Lower lobe of right lung (tissue), 2 donors: Measurements from ENCODE around the gene CREBBP. TPM values are rescaled to one million over a fixed set of nuclear protein-coding genes. Genes with fewer than 3 reads are reported as not detected.

ENCODE experiments used
- ATAC-seq, 2 donors: fragments of 200-7000 bp; cut with Tn5 transposase; one replicate each; pipeline ENCODE4 v1.9.1; 2020 to 2022; ENCODE audit warnings: mild to moderate bottlenecking in 2 of 2, moderate library complexity in 2 of 2
- DNase-seq: peaks from one replicate; pipeline ENCODE4 v3.0.0-alpha.2; 2020
- H3K27ac ChIP-seq: fragments of 200-600 bp; one replicate; pipeline ENCODE4 v1.8.0; 2022
- H3K27me3 ChIP-seq: fragments of 200-600 bp; one replicate; pipeline ENCODE4 v1.8.0; 2022; ENCODE audit warnings: low read depth
- H3K36me3 ChIP-seq: fragments of 200-600 bp; one replicate; pipeline ENCODE4 v1.8.0; 2022; ENCODE audit warnings: mild to moderate bottlenecking
- H3K4me1 ChIP-seq: fragments of 200-600 bp; one replicate; pipeline ENCODE4 v1.8.0; 2022
- H3K4me3 ChIP-seq: fragments of 200-600 bp; one replicate; pipeline ENCODE4 v1.8.0; 2022; ENCODE audit warnings: mild to moderate bottlenecking
- H3K9me3 ChIP-seq: fragments of 200-600 bp; one replicate; pipeline ENCODE4 v1.8.0; 2022
- CTCF ChIP-seq: fragments of 200-600 bp; IDR thresholded peaks from one replicate; pipeline ENCODE4 v1.8.0; 2022; ENCODE audit warnings: antibody characterized with exemption, mild to moderate bottlenecking
- intact Hi-C: fragments of 100-400 bp; cut with DNase I; formaldehyde crosslinking; loops from one replicate; pipeline ENCODE4 v1.11.0; 2022
- total RNA-seq: library from RNA; stranded (reverse); fragmentation: NEBNext Ultra II Directional; extraction: Animal tissue kit (Norgen Biotek cat#: 25700); gene quantifications from one replicate; pipeline ENCODE4 v1.2.1, GENCODE V29; 2021
- donor health status: DM: no; HTN: yes; CAD: no; lungs with severe emphysema.

The CREBBP gene
- total RNA-seq, 1 donor from 2014 or later = 78.3 TPM

DNA sequence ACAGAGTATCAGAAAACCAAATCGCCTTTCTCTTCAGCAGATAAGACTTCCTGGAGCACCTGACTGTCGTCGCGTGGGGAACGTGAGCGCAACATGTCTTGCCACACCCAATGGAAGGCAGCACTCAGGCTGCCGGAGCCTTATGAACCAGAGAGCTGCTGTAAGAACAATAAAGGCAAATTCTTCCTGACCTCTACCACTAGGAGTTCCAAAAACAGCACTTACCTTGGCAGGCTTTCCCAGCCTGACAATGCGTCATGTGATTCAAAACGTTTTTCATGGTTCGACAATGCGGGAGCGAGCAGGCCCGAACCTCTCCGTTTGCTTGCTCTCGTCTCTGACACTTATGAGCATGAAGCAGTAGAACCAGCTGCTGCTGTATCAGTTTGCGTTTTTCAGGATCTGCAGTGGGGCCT lies 87.3 kb downstream of the CREBBP start:
- DNase-seq (no peak), ATAC-seq (peak; percentile 49 to 59)
- H3K4me3 ChIP-seq = no peak overlapping the region
- no peaks in the 10 kb centered on the region for H3K27me3 ChIP-seq
- no peak overlapping the region for H3K27ac ChIP-seq
- peaks cover 51% of the 10 kb centered on the region for H3K36me3 ChIP-seq
- no peak for TF ChIP-seq CTCF
- peaks cover 29% of the 10 kb centered on the region for H3K4me1 ChIP-seq
- intact Hi-C loops = no loop called here
- no peaks in the 10 kb centered on the region for H3K9me3 ChIP-seq

GRCh38 chr16:3792472-3793012 lies 88.0 kb downstream of the CREBBP start:
- H3K9me3 ChIP-seq = no peaks in the 10 kb centered on the region
- ATAC-seq (peak in 1 of 2 donors; percentile 19), DNase-seq (no peak)
- H3K27ac ChIP-seq = no peak overlapping the region
- no peak overlapping the region for H3K4me3 ChIP-seq
- H3K27me3 ChIP-seq = no peaks in the 10 kb centered on the region
- H3K36me3 ChIP-seq = peaks cover 58% of the 10 kb centered on the region
- intact Hi-C loops = no loop called here
- H3K4me1 ChIP-seq = peaks cover 23% of the 10 kb centered on the region
- no peak for TF ChIP-seq CTCF

DNA sequence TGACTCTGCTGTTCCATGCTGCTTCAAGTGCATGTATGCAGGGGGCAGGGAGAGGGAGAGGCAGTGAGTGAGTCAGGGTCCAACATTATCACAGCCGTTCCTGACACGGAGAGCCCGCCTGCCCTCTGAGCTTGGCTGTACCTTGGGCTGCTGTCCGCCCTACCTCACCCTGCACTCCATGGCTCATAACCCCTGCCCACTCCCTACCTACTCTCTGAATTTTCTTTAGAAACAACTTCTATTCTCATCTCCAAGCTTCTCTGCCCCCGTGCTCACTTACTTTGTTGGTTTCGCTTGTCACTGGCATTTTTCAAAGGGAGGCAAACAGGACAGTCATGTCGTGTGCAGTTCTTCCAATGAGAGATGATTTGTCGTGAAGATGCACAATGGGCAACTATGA lies 88.8 kb downstream of the CREBBP start:
- Histone ChIP-seq H3K36me3 (peaks cover 59% of the 10 kb centered on the region), H3K4me3 (no peak overlapping the region), H3K9me3 (no peaks in the 10 kb centered on the region), H3K27ac (no peak overlapping the region), H3K4me1 (peaks cover 16% of the 10 kb centered on the region), H3K27me3 (no peaks in the 10 kb centered on the region)
- TF ChIP-seq CTCF = no peak
- intact Hi-C loops = no loop called here
- DNase-seq (no peak), ATAC-seq (no peak)

- intact Hi-C loops = no loop called here
- TF ChIP-seq CTCF = no peak
- no peak overlapping the region for H3K27ac ChIP-seq
- H3K27me3 ChIP-seq = no peaks in the 10 kb centered on the region
- ATAC-seq (no peak), DNase-seq (no peak)
- no peaks in the 10 kb centered on the region for H3K9me3 ChIP-seq
- H3K36me3 ChIP-seq = peaks cover 76% of the 10 kb centered on the region
- H3K4me3 ChIP-seq = no peak overlapping the region
- peaks cover 16% of the 10 kb centered on the region for H3K4me1 ChIP-seq
Observed at GRCh38 chr16:3789375-3790099, 91.0 kb downstream of the CREBBP start.

- Histone ChIP-seq H3K4me1 (peaks cover 15% of the 10 kb centered on the region), H3K27me3 (no peaks in the 10 kb centered on the region), H3K27ac (no peak overlapping the region), H3K4me3 (no peak overlapping the region), H3K36me3 (peaks cover 80% of the 10 kb centered on the region), H3K9me3 (no peaks in the 10 kb centered on the region)
- no peak for ATAC-seq
- no peak for TF ChIP-seq CTCF
- no peak for DNase-seq
- intact Hi-C loops = no loop called here
Observed at GRCh38 chr16:3788711-3789374, 91.7 kb downstream of the CREBBP start.
